ENCODE data around the gene SYT17.

DNA sequence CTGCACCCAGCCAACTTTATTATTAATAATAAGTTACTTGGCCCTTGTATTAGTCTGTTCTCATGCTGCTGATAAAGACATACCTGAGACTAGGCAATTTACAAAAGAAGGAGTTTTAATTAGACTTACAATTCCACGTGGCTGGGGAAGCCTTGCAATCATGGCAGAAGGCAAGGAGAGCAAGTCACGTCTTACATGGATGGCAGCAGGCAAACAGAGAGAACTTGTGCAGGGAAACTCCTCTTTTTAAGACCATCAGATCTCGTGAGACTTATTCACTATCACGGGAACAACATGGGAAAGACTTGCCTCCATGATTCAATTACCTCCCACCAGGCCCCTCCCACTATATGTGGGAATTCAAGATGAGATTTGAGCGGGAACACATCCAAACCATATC, 47.7 kb downstream of the SYT17 start:
- no peak for TF ChIP-seq CTCF (conservative IDR thresholded peaks at IDR 0.05)
- TF ChIP-seq EZH2 (IDR thresholded peaks at IDR 0.05; ENCODE audit: low read depth): no peak

Data from PC-9 (cell line).